Lung (tissue), 12 donors: ENCODE measurements around the gene ALPG. TPM values are rescaled to one million over a fixed set of nuclear protein-coding genes. Genes with fewer than 3 reads are reported as not detected.

Experiments used
- ATAC-seq: fragments of 200-7000 bp; cut with Tn5 transposase; one replicate; pipeline ENCODE4 v1.9.1; 2020; ENCODE audit warnings: moderate number of reproducible peaks; ENCODE audit not compliant: insufficient read depth, low FRiP score
- DNase-seq, 3 donors: peaks; one replicate each; pipeline ENCODE4 v3.0.0-alpha.2; 2013 to 2017
- H3K27ac ChIP-seq, 2 donors: one replicate each; pipeline ENCODE4 v1.5.1; 2013; ENCODE audit warnings: mild to moderate bottlenecking in 2 of 2, moderate library complexity in 2 of 2, control low read depth in 1 of 2, inconsistent platforms in 1 of 2, low read depth in 1 of 2, low read length in 1 of 2
- H3K27me3 ChIP-seq, 3 donors: one replicate each; pipeline ENCODE4 v1.5.1; 2013; ENCODE audit warnings: low read length in 2 of 3; ENCODE audit not compliant: control insufficient read depth in 3 of 3, insufficient read depth in 3 of 3
- H3K36me3 ChIP-seq, 4 donors: one replicate each; pipeline ENCODE4 v1.5.1; 2013; ENCODE audit warnings: low read length in 4 of 4, mild to moderate bottlenecking in 1 of 4, moderate library complexity in 1 of 4; ENCODE audit not compliant: control insufficient read depth in 4 of 4, insufficient read depth in 4 of 4
- H3K4me1 ChIP-seq, 5 donors: one replicate each; pipeline ENCODE4 v1.5.1; 2013; ENCODE audit warnings: low read length in 5 of 5, mild to moderate bottlenecking in 2 of 5, moderate library complexity in 1 of 5; ENCODE audit not compliant: control insufficient read depth in 5 of 5, insufficient read depth in 5 of 5
- H3K4me3 ChIP-seq: one replicate; pipeline ENCODE4 v1.5.1; 2013; ENCODE audit warnings: mild to moderate bottlenecking, control low read depth, moderate library complexity
- H3K9ac ChIP-seq, 2 donors: one replicate each; pipeline ENCODE4 v1.5.1; 2013; ENCODE audit warnings: low read length in 2 of 2, control low read depth in 1 of 2; ENCODE audit not compliant: insufficient read depth in 1 of 2
- H3K9me3 ChIP-seq, 4 donors: one replicate each; pipeline ENCODE4 v1.5.1; 2013; ENCODE audit warnings: low read length in 3 of 4, mild to moderate bottlenecking in 1 of 4, moderate library complexity in 1 of 4; ENCODE audit not compliant: control insufficient read depth in 4 of 4, insufficient read depth in 3 of 4
- whole genome bisulfite sequencing, 2 donors: extraction: QIAGEN DNeasy Blood & Tissue Kit; methylation state at CpG; one replicate each; pipeline ENCODE4 v1.1.7; 2013; 5-methylcytosine and 5-hydroxymethylcytosine counted together
- polyA plus RNA-seq, 2 donors: library from polyadenylated mRNA; stranded (reverse); fragments of 200-250 nt; gene quantifications; one replicate each; pipeline ENCODE4 v1.2.1, GENCODE V29; 2013
- total RNA-seq, 2 donors: library from RNA; depleted of rRNA in 1 of 2; stranded (reverse); fragments of >200 nt in 1 of 2; gene quantifications; one replicate each; pipeline ENCODE4 v1.2.1, GENCODE V29; 2014 to 2021
- TF ChIP-seq, protein P1 (sequence below): IDR thresholded peaks from 2 replicates; pipeline ENCODE4 v1.5.1; 2012; ENCODE audit warnings: mild to moderate bottlenecking; ENCODE audit errors: control extremely low read depth, extremely low read depth
- donor health status: control.
- donor health status: control.
- donor health status: Bipolar disorder and iron deficiency.
- donor health status: healthy.
- donor health status: DM: yes; HTN: yes; CAD: no.

The ALPG gene
- total and polyA plus RNA-seq, 4 donors: 0.14 to 1.2 (median 0.89) TPM

DNA sequence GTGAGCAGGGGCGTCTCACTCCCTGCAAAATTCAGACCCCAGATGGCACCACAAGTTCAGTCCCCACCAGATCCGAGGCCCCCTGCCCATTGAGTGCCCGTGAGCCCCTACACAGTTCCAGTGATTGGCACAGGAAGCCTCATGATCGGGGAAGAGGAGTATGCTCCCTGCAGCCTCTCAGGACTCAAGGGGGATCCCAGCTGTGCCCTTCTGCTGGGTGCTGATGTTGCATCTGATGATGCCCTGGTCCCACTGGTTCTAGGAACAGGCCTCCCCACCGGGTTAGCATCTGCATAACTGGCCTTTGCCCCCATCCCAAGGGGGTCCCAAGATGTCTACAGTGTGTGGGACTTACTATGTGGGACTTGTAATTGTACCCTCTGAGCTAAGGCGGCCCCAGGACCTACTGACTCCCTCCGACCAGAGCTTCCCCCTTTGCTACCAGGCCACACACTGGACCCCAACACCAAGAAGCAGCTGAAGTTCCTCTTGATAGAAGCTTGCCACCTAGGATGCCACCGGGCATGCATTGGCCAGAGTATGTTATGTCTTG, 8.6 kb downstream of the ALPG start:
- no peaks in the 10 kb centered on the region for H3K9me3 ChIP-seq
- no peak overlapping the region for H3K4me3 ChIP-seq
- peaks cover 17 to 55% (median 32%) of the 10 kb centered on the region in 3 donors for H3K27me3 ChIP-seq
- no peak overlapping the region for H3K9ac ChIP-seq
- peaks cover 0 to 11% (median 0%) of the 10 kb centered on the region in 5 donors for H3K4me1 ChIP-seq
- TF ChIP-seq, protein P1, sequence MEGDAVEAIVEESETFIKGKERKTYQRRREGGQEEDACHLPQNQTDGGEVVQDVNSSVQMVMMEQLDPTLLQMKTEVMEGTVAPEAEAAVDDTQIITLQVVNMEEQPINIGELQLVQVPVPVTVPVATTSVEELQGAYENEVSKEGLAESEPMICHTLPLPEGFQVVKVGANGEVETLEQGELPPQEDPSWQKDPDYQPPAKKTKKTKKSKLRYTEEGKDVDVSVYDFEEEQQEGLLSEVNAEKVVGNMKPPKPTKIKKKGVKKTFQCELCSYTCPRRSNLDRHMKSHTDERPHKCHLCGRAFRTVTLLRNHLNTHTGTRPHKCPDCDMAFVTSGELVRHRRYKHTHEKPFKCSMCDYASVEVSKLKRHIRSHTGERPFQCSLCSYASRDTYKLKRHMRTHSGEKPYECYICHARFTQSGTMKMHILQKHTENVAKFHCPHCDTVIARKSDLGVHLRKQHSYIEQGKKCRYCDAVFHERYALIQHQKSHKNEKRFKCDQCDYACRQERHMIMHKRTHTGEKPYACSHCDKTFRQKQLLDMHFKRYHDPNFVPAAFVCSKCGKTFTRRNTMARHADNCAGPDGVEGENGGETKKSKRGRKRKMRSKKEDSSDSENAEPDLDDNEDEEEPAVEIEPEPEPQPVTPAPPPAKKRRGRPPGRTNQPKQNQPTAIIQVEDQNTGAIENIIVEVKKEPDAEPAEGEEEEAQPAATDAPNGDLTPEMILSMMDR: no peak
- 81 to 83% methylated on average over 8 of the region's 8 CpGs for WGBS, 2 donors
- H3K36me3 ChIP-seq: no peaks in the 10 kb centered on the region
- DNase-seq (no peak), ATAC-seq (no peak)
- no peak overlapping the region for H3K27ac ChIP-seq

DNA sequence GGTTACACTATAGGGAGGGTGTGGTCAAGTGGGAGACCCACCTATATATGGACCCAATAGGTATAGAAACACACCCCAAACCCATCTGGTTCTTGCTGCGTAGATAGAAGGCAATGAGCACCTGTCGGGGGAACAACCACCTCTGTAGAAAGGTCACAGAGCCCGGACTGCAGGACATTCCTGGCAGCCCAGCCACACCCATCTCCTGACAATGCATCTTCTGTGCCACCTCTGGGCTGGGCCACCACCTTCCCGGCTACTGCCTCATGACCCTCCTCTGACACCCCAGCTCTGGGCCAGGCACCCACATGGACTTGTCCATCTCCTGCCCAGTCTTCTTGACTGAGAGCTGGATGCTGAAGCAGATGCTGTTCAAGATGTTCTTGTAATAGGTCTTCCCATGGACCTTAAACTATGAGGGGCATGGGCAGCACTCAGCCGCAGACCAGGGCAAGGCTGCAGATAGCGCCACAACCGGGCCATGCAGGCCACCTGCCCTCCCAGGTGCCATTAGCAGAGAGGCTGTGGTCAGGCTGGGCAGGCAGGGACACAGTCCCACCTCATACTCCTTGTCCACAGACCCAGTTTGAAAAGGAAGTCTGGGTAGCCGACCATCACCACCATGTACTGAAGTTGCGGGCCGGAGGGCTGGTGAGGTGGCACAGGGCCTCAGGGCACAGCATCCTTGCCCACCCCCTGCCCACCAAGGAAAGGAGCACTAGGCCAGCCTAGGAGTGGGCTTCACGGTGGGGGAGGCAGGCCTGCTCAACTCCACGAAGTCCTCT, 9.3 kb downstream of the ALPG start:
- DNase-seq: no peak

DNA sequence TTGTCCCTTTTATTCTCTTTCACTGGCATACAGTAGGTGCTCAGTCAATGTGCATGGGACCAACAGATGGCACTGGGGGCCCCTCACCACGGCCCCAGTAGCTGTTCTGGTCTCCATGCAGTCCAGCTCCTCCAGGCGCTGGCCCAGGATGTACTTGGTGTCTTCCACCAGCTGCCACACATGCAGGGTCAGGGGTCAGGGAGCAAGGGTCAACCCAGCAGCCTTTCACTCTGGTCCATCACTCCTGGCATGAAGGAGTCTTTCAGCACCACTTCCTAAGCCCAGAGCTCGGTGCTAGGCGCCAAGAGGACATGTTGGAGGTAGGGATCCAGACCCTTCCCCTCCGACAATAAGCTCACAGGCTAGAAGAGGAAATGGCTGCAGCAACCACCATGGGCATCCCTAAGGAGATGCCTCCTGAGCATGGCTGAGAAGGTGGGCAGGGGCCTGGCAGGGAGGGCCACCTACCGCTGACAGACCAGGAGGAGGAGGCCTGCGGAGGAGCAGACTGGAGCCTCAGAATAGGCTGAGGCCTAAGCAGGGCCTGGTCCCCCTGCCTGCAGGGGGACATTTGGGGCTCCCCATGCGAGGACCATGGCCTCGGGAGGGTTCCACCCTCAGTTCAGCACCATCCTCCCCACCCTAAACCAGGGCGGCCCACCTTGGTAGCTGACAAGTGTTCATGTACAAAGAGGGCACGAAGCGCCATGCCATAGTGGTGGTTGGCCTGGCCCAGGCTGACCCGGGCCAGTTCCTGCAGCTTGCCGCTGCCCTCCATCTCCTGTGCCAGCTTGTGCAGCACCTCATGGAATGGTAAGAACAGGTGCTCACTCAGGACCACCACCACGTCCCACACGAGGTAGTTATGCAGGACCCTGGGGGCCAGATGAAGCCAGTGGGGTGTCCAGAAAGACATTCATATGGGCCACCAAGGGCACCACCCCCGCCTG, 10.2 kb downstream of the ALPG start:
- H3K36me3 ChIP-seq: no peaks in the 10 kb centered on the region
- H3K27me3 ChIP-seq: peaks cover 14 to 64% (median 35%) of the 10 kb centered on the region in 3 donors
- H3K27ac ChIP-seq: no peak overlapping the region
- H3K4me3 ChIP-seq: no peak overlapping the region
- TF ChIP-seq, protein P1: no peak
- peaks cover 0 to 11% (median 0%) of the 10 kb centered on the region in 5 donors for H3K4me1 ChIP-seq
- peaks cover 0 to 4% (median 0%) of the 10 kb centered on the region in 4 donors for H3K9me3 ChIP-seq
- H3K9ac ChIP-seq: no peak overlapping the region
- DNase-seq: no peak
- WGBS, 2 donors: 92% methylated on average over 17 of the region's 17 CpGs
- no peak for ATAC-seq

More for the DNA sequence above, 9.3 kb downstream of the ALPG start:
- H3K27me3 ChIP-seq: peaks cover 14 to 59% (median 31%) of the 10 kb centered on the region in 3 donors
- no peak overlapping the region for H3K27ac ChIP-seq
- no peak for ATAC-seq
- H3K9me3 ChIP-seq: no peaks in the 10 kb centered on the region
- peaks cover 0 to 11% (median 0%) of the 10 kb centered on the region in 5 donors for H3K4me1 ChIP-seq
- no peaks in the 10 kb centered on the region for H3K36me3 ChIP-seq
- H3K9ac ChIP-seq: no peak overlapping the region
- TF ChIP-seq, protein P1: no peak
- H3K4me3 ChIP-seq: no peak overlapping the region
- WGBS, 2 donors: 91 to 95% methylated on average over 12 of the region's 12 CpGs
